Measurements from ENCODE around the gene POU2F1.
"Not testable (repeated sequence)": the region's sequence is repeated elsewhere in the genome, so short reads cannot be mapped to it uniquely, and the experiment has no call there.

The POU2F1 gene

DNA sequence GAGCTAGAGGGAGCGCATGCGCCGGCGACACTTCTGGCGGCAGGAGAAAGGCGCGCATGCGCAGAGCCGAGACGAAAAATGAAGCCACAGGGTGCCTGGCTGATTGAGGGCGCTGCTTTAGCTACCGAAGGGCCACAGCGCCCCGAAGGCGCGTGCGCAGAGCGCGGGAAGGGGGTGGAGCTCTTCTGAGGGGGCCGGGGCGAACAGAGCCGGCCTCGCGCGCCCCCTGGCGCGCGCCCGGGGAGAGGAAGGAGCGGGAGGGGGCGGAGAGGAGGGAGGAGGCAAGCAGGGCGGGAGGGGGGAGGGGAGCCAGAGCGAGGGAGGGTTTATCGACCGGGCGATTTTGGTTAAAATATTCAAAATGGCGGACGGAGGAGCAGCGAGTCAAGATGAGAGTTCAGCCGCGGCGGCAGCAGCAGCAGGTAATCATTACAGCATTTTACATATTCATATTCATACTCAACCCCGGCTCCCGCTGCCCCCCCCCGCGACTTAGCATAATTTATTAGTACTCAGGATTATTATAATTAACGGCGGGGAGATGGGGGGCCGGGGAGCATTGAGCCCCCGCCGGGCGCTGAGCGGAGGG is at the start of gene POU2F1:
Gene POU2F1, plus strand, starts transcription at position 350 of the 589 bp plus-strand sequence. Its CDS starts 12 bp downstream, at position 362.
- peak; percentile 98 for DNase-seq

DNA sequence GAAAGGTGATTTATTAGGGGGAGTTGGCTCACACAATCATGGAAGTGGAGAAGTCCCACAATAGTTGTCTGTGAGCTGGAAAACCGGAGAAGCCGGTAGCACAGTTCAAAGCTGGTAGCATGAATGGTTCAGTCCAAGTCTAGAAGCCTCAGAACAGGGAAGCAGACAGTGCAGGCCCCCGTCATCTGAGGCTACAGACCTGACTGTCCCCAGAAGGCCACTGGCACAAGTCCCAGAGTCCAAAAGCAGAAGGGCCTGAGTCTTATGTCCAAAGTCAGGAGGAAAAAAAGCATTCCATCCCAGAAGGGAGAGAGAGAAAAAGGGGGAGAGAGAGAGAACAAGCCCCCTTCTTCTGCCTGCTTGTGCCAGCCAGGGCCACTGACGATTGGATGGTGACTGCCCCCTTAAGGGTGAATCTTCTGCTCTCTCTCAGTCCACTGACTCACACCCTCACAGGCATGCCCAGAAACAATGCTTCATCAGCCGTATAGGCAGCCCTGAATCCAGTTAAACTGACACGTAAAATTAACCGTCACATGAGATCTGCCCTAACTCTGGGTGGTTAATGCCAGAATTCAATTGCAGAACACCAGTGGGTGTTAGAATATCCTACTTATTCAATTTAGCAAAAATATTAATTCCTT is 49.3 kb upstream of the POU2F1 start:
- DNase-seq, result no peak

GRCh38 chr1:167173516-167174184 is 47.0 kb upstream of the POU2F1 start:
- DNase-seq, result no peak

- no peak for DNase-seq
Measured at GRCh38 chr1:167175901-167176300, 44.8 kb upstream of the POU2F1 start.

GRCh38 chr1:167178831-167179230 is 41.9 kb upstream of the POU2F1 start:
- no peak for DNase-seq

- no peak for DNase-seq
Measured at GRCh38 chr1:167182571-167183320, 37.9 kb upstream of the POU2F1 start.

DNA sequence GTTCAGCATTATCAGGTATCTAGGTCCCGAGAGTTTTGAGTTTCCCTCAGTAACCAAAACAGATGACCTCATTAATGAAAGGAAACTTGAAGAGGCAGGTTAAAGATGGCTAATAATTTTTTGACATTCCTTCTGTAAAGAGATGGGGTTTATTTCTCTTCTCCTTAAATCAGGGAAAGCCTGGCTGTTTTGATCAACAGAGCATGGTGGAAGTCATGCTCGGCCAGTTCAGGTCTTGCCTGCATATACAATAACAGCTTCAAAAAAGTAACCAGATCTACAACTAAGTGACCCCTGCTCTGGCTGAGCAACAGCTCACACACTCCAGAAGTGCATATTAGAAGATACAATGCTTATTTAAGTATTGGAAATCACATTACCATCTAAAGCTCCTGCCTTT is 36.6 kb upstream of the POU2F1 start:
- DNase-seq, result no peak

- DNase-seq, result no peak
Measured at GRCh38 chr1:167185062-167185461, 35.6 kb upstream of the POU2F1 start.

DNA sequence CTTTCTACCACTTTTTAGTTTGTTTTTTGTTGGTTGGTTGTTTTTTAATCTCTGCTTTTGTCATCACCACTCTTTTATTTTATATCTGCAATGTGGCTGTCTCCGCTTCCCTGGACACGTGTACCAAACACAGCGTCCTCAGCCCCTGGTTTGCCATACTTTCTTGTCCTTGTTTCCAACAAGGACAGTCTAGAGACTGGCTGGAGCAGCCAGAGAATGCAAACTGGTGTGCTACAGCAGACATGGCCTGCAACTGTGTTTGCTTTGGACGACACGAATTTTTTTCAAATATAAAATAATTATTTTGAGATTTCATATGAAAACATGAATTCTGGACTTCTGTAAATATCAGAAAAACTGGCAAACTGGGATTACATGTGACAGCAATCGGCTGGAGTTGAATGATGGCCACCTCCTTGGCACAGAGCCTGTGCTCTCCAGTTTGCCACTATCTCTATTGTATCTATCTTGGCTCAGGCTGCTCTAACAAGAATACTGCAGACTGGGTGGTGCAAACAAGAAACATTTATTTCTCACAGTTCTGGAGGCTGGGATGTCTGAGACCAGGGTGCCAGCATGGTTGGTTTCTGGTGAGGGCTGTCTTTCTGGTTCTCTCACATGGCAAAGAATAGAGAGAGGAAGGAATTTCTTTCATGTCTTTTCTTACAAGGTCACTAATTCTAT is 34.6 kb upstream of the POU2F1 start:
- DNase-seq, result no peak

DNA sequence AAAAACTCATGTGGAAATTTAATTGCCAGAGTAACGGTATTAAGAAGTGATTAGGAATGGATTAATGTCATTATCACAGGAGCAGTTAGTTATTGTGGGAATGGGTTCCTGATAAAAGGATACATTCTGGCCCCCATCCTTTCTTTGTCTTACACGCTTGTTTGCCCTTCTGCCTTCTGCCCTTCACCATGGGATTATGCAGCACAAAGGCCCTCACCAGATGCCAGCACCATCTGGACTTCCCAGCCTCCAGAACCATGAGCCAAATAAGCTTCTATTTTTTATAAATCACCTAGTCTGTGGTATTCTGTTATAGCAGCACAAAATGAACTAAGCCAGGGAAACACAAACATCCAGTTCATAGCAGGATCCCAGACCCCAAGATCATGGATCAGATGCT is 33.9 kb upstream of the POU2F1 start:
- no peak for DNase-seq

GRCh38 chr1:167190747-167191237 is 29.9 kb upstream of the POU2F1 start:
- no peak for DNase-seq

- DNase-seq, result no peak
Measured at GRCh38 chr1:167191958-167192357, 28.7 kb upstream of the POU2F1 start.

GRCh38 chr1:167194182-167194581 is 26.5 kb upstream of the POU2F1 start:
- no peak for DNase-seq

GRCh38 chr1:167196166-167196565 is 24.5 kb upstream of the POU2F1 start:
- no peak for DNase-seq

DNA sequence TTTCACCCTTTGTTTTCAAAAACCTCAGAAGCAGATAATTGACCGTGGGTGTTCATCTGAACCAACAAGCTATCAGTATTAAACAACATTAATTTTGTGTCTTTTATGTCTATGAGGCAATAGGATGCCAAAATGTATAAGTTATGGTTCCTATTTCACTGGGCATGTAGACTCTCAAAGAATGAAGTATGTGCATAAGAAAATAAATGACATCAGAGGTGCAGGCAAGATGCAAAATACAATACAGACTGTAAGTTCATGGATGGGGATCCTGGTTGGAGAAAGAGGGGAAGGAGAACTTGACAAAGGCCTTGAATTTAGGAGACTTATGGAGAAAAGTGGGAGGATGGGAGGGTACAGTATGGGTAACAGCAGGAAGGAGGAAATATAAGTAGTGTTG is 23.4 kb upstream of the POU2F1 start:
- DNase-seq, result no peak

GRCh38 chr1:167197692-167198091 is 23.0 kb upstream of the POU2F1 start:
- no peak for DNase-seq

- DNase-seq, result peak; percentile 28
Measured at GRCh38 chr1:167198518-167199133, 22.1 kb upstream of the POU2F1 start.

DNA sequence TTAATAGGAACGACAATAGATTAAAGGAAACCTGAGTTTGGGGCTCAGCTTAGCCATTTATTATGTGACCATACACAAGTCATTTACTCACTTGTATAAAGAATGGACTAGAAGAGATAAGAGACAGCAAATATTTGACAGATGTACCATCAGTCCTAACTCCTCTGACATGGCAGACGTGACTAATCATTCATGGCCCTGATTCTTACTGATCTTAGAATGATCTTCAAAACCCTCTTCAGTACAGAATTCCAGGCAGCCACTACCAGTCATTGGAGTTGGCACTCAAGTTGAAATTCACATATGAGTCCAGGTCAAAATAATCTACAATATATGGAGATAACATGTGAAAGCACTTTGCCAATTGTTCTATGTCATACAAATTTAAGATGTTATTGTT is 21.0 kb upstream of the POU2F1 start:
- no peak for DNase-seq

DNA sequence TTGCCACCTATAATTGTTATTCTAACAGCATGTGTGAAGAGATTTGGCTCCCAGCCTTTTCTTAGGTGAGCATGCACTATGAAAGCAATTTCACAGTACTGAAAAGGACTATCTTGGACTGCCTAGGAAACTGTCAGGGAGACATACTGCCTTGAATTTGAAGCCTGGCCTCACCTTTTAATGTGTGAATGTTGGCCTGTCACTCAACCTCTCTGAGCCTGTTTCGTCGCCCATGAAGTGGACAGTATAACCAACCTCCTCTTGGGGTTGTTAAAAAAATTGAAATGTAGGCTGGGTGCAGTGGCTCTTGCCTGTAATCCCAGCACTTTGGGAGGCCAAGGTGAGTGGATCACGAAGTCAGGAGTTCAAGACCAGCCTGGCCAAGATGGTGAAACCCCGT is 20.4 kb upstream of the POU2F1 start:
- no peak for DNase-seq

DNA sequence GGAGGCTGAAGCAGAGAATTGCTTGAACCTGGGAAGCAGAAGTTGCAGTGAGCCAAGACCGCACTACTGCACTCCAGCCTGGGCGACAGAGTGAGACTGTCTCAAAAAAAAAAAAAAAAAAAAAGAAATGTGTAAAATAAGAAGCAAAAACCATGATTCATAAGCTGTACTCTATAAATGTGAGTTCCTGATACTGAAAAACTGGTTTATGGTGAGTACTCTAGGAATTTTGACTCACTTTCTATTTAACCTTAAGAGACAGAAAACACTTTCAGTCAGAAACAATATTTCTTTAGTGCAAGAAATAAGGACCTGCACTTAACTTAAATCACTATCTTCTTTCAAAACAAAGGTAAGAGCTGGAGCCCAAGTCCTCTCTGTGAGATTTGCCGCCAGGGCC is 19.9 kb upstream of the POU2F1 start:
- no peak for DNase-seq

- DNase-seq, result no peak
Measured at GRCh38 chr1:167202049-167202448, 18.6 kb upstream of the POU2F1 start.

DNA sequence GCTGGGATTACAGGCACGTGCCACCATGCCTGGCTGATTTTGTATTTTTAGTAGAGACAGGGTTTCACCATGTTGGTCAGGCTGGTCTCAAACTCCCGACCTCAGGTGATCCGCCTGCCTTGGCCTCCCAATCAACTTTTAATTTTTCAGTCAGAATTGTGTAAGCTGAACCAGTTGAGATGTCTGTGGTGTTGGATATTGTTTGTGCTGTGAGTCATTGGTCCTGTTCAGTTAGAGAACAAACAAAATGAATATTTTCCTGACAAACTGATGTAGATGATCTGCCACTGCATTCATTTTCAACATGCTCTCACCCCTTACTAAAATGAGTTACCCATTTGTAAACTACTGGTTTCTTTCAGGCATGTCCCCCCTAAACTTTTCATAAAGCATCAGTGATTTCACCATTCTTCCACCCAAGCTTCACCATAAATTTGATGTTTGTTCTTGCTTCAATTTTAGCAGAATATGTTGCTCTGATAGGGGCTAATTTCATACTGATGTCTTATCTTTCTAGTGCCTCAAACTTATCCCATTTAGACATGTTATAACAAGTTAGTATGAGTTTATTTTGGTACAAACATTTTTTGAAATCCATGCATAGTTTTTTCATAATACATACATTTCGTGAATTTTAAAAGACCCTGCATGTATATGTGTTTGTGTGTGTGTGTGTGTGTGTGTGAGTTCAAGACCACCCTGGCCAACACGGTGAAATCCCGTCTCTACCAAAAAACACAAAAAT is 15.2 kb upstream of the POU2F1 start:
- not testable (repeated sequence) for DNase-seq
